NT2/D1 (cell line): ENCODE measurements around the gene P2RY11.

Source experiments
- DNase-seq: peaks from one replicate; pipeline ENCODE4 v3.0.0-alpha.2; 2011; ENCODE audit warnings: low read depth, low spot score
- H3K27me3 ChIP-seq: 2 replicates; pipeline ENCODE4 v1.6.0; 2011; ENCODE audit warnings: mild to moderate bottlenecking; ENCODE audit not compliant: insufficient read length, insufficient read depth
- H3K36me3 ChIP-seq: 2 replicates; pipeline ENCODE4 v1.6.1; 2011; ENCODE audit warnings: mild to moderate bottlenecking, low read length, mixed read lengths; ENCODE audit not compliant: insufficient read depth, insufficient read length
- H3K4me1 ChIP-seq: 2 replicates; pipeline ENCODE4 v1.5.1; 2011; ENCODE audit not compliant: insufficient read depth, insufficient read length
- H3K4me3 ChIP-seq: 2 replicates; pipeline ENCODE4 v1.5.1; 2011; ENCODE audit warnings: low read depth; ENCODE audit not compliant: insufficient read length
- H3K9ac ChIP-seq: 2 replicates; pipeline ENCODE4 v1.6.0; 2011; ENCODE audit warnings: low read depth; ENCODE audit not compliant: insufficient read length
- H3K9me3 ChIP-seq: 2 replicates; pipeline ENCODE4 v1.5.1; 2011; ENCODE audit warnings: mild to moderate bottlenecking, low read length; ENCODE audit not compliant: insufficient read depth
- SUZ12 ChIP-seq: IDR thresholded peaks from 2 replicates; pipeline ENCODE4 v1.6.1; 2011; ENCODE audit not compliant: insufficient read length, insufficient read depth; ENCODE audit errors: extremely low read depth
- YY1 ChIP-seq: IDR thresholded peaks from 2 replicates; pipeline ENCODE4 v1.6.1; 2011; ENCODE audit not compliant: insufficient read length, insufficient read depth
- ZNF274 ChIP-seq: IDR thresholded peaks from 2 replicates; pipeline ENCODE4 v1.6.1; 2011; ENCODE audit warnings: mild to moderate bottlenecking, low read depth, low read length

The P2RY11 gene

DNA sequence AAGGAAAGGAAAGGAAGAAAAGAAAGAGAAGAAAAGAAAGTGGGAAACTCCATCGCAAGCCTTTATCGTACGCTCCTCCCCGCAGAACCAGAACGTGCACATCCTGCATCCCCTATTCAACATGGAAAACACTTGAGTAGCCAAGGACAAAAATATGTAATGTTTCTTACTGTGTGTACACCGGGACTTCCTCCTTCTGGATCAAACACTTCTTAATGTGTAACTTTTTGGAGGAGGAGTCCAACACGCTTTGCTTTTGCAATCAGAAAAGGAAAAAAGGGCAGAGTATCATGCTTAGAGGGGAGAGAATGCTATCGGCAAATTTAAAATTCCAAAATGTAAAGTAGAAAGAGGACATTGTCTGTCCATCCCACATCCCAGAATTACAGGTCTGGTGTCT, 33.2 kb upstream of the P2RY11 start:
- Histone ChIP-seq H3K27me3 (peaks cover 5% of the 10 kb centered on the region), H3K4me3 (no peak overlapping the region), H3K9ac (no peak overlapping the region), H3K36me3 (no peaks in the 10 kb centered on the region), H3K9me3 (peaks cover 10% of the 10 kb centered on the region; the same call in 1 of the 2 replicates), H3K4me1 (peaks cover 3% of the 10 kb centered on the region)
- TF ChIP-seq SUZ12 (no peak), ZNF274 (no peak), YY1 (no peak)
- DNase-seq: no peak

GRCh38 chr19:10079031-10079453, 32.5 kb upstream of the P2RY11 start:
- Histone ChIP-seq H3K4me3 (no peak overlapping the region), H3K27me3 (peaks cover 5% of the 10 kb centered on the region), H3K9ac (no peak overlapping the region), H3K36me3 (no peaks in the 10 kb centered on the region), H3K9me3 (peaks cover 5% of the 10 kb centered on the region; the same call in 1 of the 2 replicates), H3K4me1 (peaks cover 3% of the 10 kb centered on the region)
- no peak for DNase-seq
- no peak for TF ChIP-seq YY1
- TF ChIP-seq ZNF274: no peak
- TF ChIP-seq SUZ12: no peak

DNA sequence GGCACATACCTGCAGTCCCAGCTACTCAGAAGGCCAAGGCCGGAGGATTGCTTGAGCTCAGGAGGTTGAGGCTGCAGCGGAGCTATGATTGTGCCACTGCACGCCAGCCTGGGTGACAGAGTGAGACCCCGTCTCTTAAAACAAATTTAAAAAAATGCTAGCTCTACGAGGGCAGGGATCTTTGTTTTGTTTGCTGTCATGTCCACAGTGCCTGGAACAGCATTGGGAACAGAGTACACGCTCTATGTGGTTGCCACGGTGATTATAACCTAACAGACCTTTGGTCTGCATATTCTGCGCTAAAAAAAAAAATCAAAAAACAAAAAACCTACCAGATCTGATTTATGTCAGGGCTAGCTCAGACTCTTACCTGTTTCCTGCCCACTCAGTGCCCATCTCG, 27.6 kb upstream of the P2RY11 start:
- no peak for TF ChIP-seq ZNF274
- no peak for TF ChIP-seq SUZ12
- no peak for TF ChIP-seq YY1
- H3K4me1 ChIP-seq: peaks cover 4% of the 10 kb centered on the region

DNA sequence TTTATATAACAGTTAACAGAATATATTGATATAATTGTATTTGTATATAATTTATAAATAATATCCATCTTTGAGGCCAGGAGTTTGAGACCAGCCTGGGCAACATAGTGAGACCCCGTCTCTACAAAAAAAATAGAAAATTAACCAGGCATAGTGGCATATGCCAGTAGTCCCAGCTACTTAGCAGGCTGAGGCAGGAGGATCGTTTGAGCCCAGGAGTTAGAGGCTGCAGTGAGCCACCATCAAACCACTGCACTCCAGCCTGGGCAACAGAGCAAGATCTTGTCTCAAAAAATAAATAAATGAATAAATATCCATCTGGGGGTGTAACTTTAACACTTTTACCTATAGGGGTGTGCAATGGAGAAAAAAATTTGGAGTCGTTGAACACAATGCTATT, 26.7 kb upstream of the P2RY11 start:
- H3K36me3 ChIP-seq: no peaks in the 10 kb centered on the region
- H3K27me3 ChIP-seq: peaks cover 11% of the 10 kb centered on the region
- peaks cover 2% of the 10 kb centered on the region for H3K4me1 ChIP-seq
- no peak overlapping the region for H3K4me3 ChIP-seq
- H3K9ac ChIP-seq: no peak overlapping the region
- H3K9me3 ChIP-seq: no peaks in the 10 kb centered on the region
- no peak for DNase-seq
- no peak for TF ChIP-seq YY1
- TF ChIP-seq SUZ12: no peak
- TF ChIP-seq ZNF274: no peak

More for the DNA sequence above, 27.6 kb upstream of the P2RY11 start:
- no peak for DNase-seq
- Histone ChIP-seq H3K9me3 (no peaks in the 10 kb centered on the region), H3K36me3 (no peaks in the 10 kb centered on the region), H3K4me3 (no peak overlapping the region), H3K27me3 (peaks cover 11% of the 10 kb centered on the region), H3K9ac (no peak overlapping the region)

DNA sequence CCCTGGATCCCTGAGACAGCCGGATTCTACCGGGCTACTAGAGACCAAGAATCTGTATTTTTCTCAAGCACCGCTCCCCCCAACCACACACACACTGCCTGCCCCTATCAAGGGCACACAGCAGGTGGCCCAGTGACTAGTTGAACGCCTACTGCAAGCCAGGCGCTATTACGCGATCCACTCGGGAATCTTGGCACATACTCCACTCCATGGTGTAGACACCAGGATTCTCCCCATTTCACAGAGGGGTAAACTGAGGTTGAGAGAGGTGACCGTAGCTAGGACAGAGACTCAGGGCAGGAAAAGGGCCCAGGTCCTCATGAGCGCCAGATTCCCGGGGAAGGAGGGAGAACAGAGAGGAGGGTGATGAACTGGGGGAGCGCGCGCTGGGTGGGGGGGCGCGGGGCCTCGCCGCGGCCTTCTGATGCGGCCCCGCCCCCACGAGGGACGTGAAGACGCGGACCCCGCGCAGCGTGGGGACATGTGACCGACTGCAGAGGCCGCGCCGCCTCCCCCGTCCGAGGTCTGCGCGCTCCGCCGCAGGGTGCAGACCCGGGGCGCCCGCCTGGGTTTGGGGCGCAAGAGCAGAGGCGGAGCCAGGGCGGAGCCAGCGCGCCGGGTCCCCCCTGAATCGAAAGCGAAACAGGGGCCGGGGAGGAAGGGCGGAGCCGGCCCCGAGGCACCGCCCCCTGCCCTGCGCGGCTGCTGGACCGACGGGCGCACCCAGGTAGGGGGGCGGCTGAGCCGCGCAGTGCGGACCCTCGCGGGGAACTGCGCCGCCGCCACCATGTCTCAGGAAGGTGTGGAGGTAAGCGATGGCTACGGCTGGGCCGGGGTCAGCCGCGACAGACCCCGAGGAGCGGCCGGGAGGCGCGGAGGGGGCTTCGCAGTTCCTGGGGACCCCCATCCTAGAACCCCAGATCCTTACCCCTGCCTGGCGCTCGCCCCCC, 25.6 kb upstream of the P2RY11 start, which contains the start of gene SHFL:
TSS of gene SHFL (plus strand) at position 677 of the 950 bp plus-strand sequence. CDS start at position 788, 111 bp downstream.
- Histone ChIP-seq H3K4me3 (peak within 1 kb of the TSS; percentile 83), H3K4me1 (peaks cover 2% of the 10 kb centered on the region), H3K9ac (peak within 1 kb of the TSS; percentile 81), H3K36me3 (no peaks in the 10 kb centered on the region), H3K27me3 (peaks cover 11% of the 10 kb centered on the region), H3K9me3 (no peaks in the 10 kb centered on the region)
- no peak for TF ChIP-seq SUZ12
- no peak for TF ChIP-seq YY1
- no peak for TF ChIP-seq ZNF274
- no peak for DNase-seq

- no peak for TF ChIP-seq SUZ12
These were observed 24.8 kb upstream of the P2RY11 start for GRCh38 chr19:10086591-10087192.

DNA sequence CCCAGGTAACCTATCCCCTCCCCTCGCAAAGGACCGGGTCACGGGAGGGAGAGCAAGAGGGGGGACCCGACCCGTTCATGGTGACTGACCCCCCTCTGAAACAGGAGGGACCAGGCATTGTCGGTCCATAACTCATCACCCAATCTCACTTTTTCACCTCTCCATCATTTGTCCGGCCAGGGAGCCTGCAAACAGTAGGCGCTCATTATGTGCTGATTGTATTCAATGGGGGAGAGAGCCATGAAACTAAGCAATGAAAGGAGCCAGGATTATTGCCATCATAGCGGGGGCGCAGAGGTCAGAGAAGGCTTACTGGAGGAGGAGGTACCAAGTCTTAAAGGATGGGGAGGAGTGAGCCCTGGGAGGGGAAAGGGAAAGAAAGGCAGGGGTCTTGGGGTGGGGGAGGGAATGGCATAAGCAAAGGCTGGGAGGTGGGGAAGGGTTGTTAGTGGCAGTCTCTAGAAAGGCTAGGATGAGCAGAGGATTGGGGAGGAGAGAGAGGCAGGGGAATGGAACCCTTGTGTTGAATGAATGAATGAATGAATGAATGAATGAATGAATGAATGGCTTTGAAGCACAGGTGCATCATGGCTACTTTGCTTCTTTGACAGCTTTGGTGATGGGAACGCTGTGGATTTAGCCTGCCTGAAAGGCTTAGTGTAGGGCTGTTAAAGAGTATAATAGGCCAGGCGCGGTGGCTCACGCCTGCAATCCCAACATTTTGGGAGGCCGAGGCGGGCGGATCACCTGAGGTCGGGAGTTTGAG, 24.0 kb upstream of the P2RY11 start:
- Histone ChIP-seq H3K4me1 (peaks cover 2% of the 10 kb centered on the region), H3K36me3 (peaks cover 2% of the 10 kb centered on the region), H3K9ac (peak overlapping the region; percentile 56), H3K4me3 (peak overlapping the region; percentile 83), H3K9me3 (no peaks in the 10 kb centered on the region), H3K27me3 (peaks cover 11% of the 10 kb centered on the region)
- TF ChIP-seq YY1 (no peak), SUZ12 (no peak), ZNF274 (no peak)
- no peak for DNase-seq

More at GRCh38 chr19:10086591-10087192, 24.8 kb upstream of the P2RY11 start:
- peak overlapping the region; percentile 83 for H3K4me3 ChIP-seq
- H3K9ac ChIP-seq: peak overlapping the region; percentile 81
- peaks cover 11% of the 10 kb centered on the region for H3K27me3 ChIP-seq
- no peak for DNase-seq
- no peaks in the 10 kb centered on the region for H3K36me3 ChIP-seq
- H3K4me1 ChIP-seq: peaks cover 2% of the 10 kb centered on the region
- no peaks in the 10 kb centered on the region for H3K9me3 ChIP-seq
